Retinal pigment epithelial cell (primary cell): ENCODE data around the gene ISYNA1.

Source experiments
- DNase-seq: peaks from one replicate; pipeline ENCODE4 v3.0.0-alpha.2; 2010; ENCODE audit warnings: low read depth
- H3K4me3 ChIP-seq: 2 replicates; pipeline ENCODE4 v1.5.1; 2011; ENCODE audit warnings: mild to moderate bottlenecking, low read length, control low read depth, moderate library complexity
- CTCF ChIP-seq: conservative IDR thresholded peaks from 2 replicates; pipeline ENCODE4 v1.5.1; 2011; ENCODE audit warnings: low read depth, low read length, control low read depth, inconsistent platforms

ISYNA1 gene

GRCh38 chr19:18478545-18479311 is 40.8 kb upstream of the ISYNA1 start:
- DNase-seq = no peak
- TF ChIP-seq CTCF = no peak
- H3K4me3 ChIP-seq = no peak overlapping the region

- no peak for DNase-seq
- no peak for TF ChIP-seq CTCF
- H3K4me3 ChIP-seq = no peak overlapping the region
Measured at GRCh38 chr19:18477974-18478373, 40.0 kb upstream of the ISYNA1 start.

- no peak overlapping the region for H3K4me3 ChIP-seq
- no peak for DNase-seq
- no peak for TF ChIP-seq CTCF
Measured at GRCh38 chr19:18477042-18477779, 39.3 kb upstream of the ISYNA1 start.

- DNase-seq = no peak
- no peak for TF ChIP-seq CTCF
- no peak overlapping the region for H3K4me3 ChIP-seq
Measured at GRCh38 chr19:18476507-18477041, 38.6 kb upstream of the ISYNA1 start.

- no peak overlapping the region for H3K4me3 ChIP-seq
- DNase-seq = no peak
- TF ChIP-seq CTCF = no peak
Measured at GRCh38 chr19:18475762-18476331, 37.9 kb upstream of the ISYNA1 start.

- DNase-seq = no peak
- no peak overlapping the region for H3K4me3 ChIP-seq
- TF ChIP-seq CTCF = no peak
Measured at GRCh38 chr19:18475004-18475453, 37.1 kb upstream of the ISYNA1 start.
